Keratinocyte (primary cell): Measurements from ENCODE around the gene RGS6. TPM values are rescaled to one million over a fixed set of nuclear protein-coding genes. Genes with fewer than 3 reads are reported as not detected.

Source experiments
- DNase-seq: peaks from one replicate; pipeline ENCODE4 v3.0.0-alpha.2; 2011; ENCODE audit warnings: low read depth, missing footprints, low spot score
- FAIRE-seq: peaks from 2 replicates; lab custom pipeline; 2011; peaks lifted over from hg19 to GRCh38; lab: Jason Lieb, UNC
- H2AFZ ChIP-seq: 2 replicates; pipeline ENCODE4 v1.6.0; 2012; ENCODE audit warnings: low read length, control low read depth, inconsistent platforms; ENCODE audit not compliant: control insufficient read depth
- H3K27ac ChIP-seq: 2 replicates; pipeline ENCODE4 v1.5.1; 2011; ENCODE audit warnings: low read length; ENCODE audit not compliant: control insufficient read depth, insufficient read depth
- H3K27me3 ChIP-seq: 3 replicates; pipeline ENCODE4 v1.6.0; 2011; ENCODE audit warnings: low read length; ENCODE audit not compliant: control insufficient read depth, insufficient read depth; ENCODE audit errors: extremely low read depth
- H3K36me3 ChIP-seq, 2 experiments: 2 replicates in 1 of 2; 3 replicates in 1 of 2; pipeline ENCODE4 v1.5.1; 2011; ENCODE audit warnings: low read length in 2 of 2, mild to moderate bottlenecking in 1 of 2; ENCODE audit not compliant: control insufficient read depth in 2 of 2, insufficient read depth in 2 of 2; ENCODE audit errors: extremely low read depth in 1 of 2
- H3K4me1 ChIP-seq: 3 replicates; pipeline ENCODE4 v1.5.1; 2011; ENCODE audit warnings: low read length; ENCODE audit not compliant: control insufficient read depth, insufficient read depth; ENCODE audit errors: extremely low read depth
- H3K4me2 ChIP-seq: 3 replicates; pipeline ENCODE4 v1.6.0; 2011; ENCODE audit warnings: low read depth, low read length; ENCODE audit not compliant: control insufficient read depth, insufficient read depth; ENCODE audit errors: extremely low read depth
- H3K4me3 ChIP-seq, 3 experiments: fragments of 200-600 bp in 1 of 3; sonication (generic) in 1 of 3; 2 replicates in 2 of 3; 3 replicates in 1 of 3; pipeline ENCODE4 v1.5.1; 2011 to 2016; ENCODE audit warnings: low read length in 3 of 3, mild to moderate bottlenecking in 3 of 3, control low read depth in 2 of 3, inconsistent platforms in 1 of 3, low read depth in 1 of 3, mixed read lengths in 1 of 3, mixed run types in 1 of 3, moderate library complexity in 1 of 3; ENCODE audit not compliant: control insufficient read depth in 2 of 3, insufficient read depth in 2 of 3; ENCODE audit errors: extremely low read depth in 1 of 3
- H3K79me2 ChIP-seq: 2 replicates; pipeline ENCODE4 v1.6.0; 2012; ENCODE audit warnings: low read length; ENCODE audit not compliant: control insufficient read depth, insufficient read depth
- H3K9ac ChIP-seq: 3 replicates; pipeline ENCODE4 v1.6.0; 2011; ENCODE audit warnings: low read length; ENCODE audit not compliant: control insufficient read depth, insufficient read depth; ENCODE audit errors: extremely low read depth
- H3K9me1 ChIP-seq: 3 replicates; pipeline ENCODE4 v1.6.0; 2011; ENCODE audit warnings: low read length; ENCODE audit not compliant: control insufficient read depth, insufficient read depth; ENCODE audit errors: extremely low read depth
- H3K9me3 ChIP-seq: 2 replicates; pipeline ENCODE4 v1.5.1; 2012; ENCODE audit warnings: low read depth, low read length; ENCODE audit not compliant: control insufficient read depth
- H4K20me1 ChIP-seq: 3 replicates; pipeline ENCODE4 v1.6.0; 2011; ENCODE audit warnings: low read length; ENCODE audit not compliant: control insufficient read depth, insufficient read depth; ENCODE audit errors: extremely low read depth
- EZH2 ChIP-seq: IDR thresholded peaks from one replicate; pipeline ENCODE4 v1.6.1; 2012; ENCODE audit warnings: inconsistent platforms, mild to moderate bottlenecking, low read length, moderate library complexity
- dilution Hi-C: fragments of 300-500 bp; cut with MboI; formaldehyde crosslinking; loops from one replicate; pipeline ENCODE4 v1.7.0; 2020; ENCODE audit warnings: low sequenced_read_pairs; ENCODE audit not compliant: extremely low pct_ligation_motif_present
- polyA plus RNA-seq, 5 experiments: library from polyadenylated mRNA; depleted of rRNA in 3 of 5; stranded (reverse) in 3 of 5; stranded (forward) in 1 of 5; unstranded in 1 of 5; fragments of >200 nt; gene quantifications; 1 replicate in 1 of 5; 2 replicates in 3 of 5; 3 replicates in 1 of 5; pipeline versions ENCODE4 v1.2.1 to v1.2.3, GENCODE V29; 2011 to 2012; ENCODE audit warnings: missing spikeins in 2 of 5, low read depth in 1 of 5, low replicate concordance in 1 of 5
- TF ChIP-seq, protein P1 (sequence below), 3 experiments: IDR thresholded peaks in 1 of 3; conservative IDR thresholded peaks in 1 of 3; optimal IDR thresholded peaks in 1 of 3; 2 replicates in 2 of 3; 3 replicates in 1 of 3; pipeline versions ENCODE3 to v1.5.1; 2011; ENCODE audit warnings: low read length in 3 of 3, mild to moderate bottlenecking in 3 of 3, moderate library complexity in 2 of 3, control low read depth in 1 of 3, inconsistent platforms in 1 of 3; ENCODE audit not compliant: insufficient read depth in 2 of 3; ENCODE audit errors: extremely low read depth in 1 of 3

The RGS6 gene
- polyA plus RNA-seq, 1 donor (not counting 4 experiments of a cell fraction or from before 2014, with no cell fraction given): not detected

DNA sequence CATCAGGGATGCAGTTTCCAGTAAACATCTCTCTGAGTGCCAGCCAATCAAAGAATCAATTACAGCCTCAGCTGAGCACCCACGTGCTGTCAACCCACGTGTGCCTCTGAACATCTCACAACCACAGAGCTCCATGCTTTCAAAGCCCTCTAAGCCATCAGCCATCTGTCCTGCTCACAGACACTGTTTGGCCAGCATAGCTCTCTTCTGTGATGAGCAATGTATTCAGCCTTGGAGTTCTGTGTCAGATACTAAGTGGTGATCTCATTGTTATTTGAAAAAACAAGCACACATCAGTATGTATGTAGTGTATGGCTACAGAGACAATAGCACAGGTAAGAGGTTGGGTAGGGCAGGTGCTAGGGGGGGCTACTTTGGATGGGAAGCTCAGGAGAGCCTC lies 94.3 kb downstream of the RGS6 start:
- Histone ChIP-seq H3K9me1 (no peaks in the 10 kb centered on the region), H3K9ac (no peak overlapping the region), H3K79me2 (no peaks in the 10 kb centered on the region), H2AFZ (no peak overlapping the region), H3K9me3 (no peaks in the 10 kb centered on the region), H3K27me3 (no peaks in the 10 kb centered on the region), H3K4me1 (peaks cover 20% of the 10 kb centered on the region), H3K4me2 (no peak overlapping the region), H3K27ac (no peak overlapping the region), H3K36me3 (no peaks in the 10 kb centered on the region), H3K4me3 (no peak overlapping the region), H4K20me1 (no peaks in the 10 kb centered on the region)
- no peak for DNase-seq
- dilution Hi-C loops: no loop called here
- no peak for FAIRE-seq
- TF ChIP-seq EZH2: no peak
- TF ChIP-seq, protein P1, sequence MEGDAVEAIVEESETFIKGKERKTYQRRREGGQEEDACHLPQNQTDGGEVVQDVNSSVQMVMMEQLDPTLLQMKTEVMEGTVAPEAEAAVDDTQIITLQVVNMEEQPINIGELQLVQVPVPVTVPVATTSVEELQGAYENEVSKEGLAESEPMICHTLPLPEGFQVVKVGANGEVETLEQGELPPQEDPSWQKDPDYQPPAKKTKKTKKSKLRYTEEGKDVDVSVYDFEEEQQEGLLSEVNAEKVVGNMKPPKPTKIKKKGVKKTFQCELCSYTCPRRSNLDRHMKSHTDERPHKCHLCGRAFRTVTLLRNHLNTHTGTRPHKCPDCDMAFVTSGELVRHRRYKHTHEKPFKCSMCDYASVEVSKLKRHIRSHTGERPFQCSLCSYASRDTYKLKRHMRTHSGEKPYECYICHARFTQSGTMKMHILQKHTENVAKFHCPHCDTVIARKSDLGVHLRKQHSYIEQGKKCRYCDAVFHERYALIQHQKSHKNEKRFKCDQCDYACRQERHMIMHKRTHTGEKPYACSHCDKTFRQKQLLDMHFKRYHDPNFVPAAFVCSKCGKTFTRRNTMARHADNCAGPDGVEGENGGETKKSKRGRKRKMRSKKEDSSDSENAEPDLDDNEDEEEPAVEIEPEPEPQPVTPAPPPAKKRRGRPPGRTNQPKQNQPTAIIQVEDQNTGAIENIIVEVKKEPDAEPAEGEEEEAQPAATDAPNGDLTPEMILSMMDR (optimal IDR thresholded peaks at IDR 0.05 in 1 of 3, IDR thresholded peaks at IDR 0.05 in 1 of 3, conservative IDR thresholded peaks at IDR 0.05 in 1 of 3; ENCODE audit: extremely low read depth in 1 of 3, insufficient read depth in 2 of 3, low read length in 3 of 3): no peak

DNA sequence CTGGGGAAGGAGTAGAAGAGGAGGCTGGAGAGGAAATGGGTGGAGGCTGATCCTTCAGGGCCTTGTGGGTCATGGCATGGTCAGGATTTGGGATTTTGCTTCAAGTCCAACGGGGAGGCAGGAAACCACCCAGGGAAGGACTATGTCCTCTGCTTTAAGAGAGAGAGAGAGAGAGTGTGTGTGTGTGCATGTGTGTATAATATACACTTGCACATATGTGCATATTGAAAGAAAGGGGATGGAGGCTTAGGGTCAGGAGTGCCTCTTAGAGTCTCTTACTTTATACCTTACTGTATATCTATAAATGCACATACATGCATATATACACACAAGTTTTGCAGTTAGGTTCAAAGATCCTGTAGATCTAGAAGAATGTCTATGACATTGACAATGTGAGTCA lies 94.8 kb downstream of the RGS6 start:
- dilution Hi-C loops: no loop called here
- DNase-seq: no peak
- no peak overlapping the region for H3K4me3 ChIP-seq
- H3K4me2 ChIP-seq: no peak overlapping the region
- no peak for FAIRE-seq
- no peaks in the 10 kb centered on the region for H3K27me3 ChIP-seq
- H2AFZ ChIP-seq: no peak overlapping the region
- no peak overlapping the region for H3K27ac ChIP-seq
- H3K79me2 ChIP-seq: no peaks in the 10 kb centered on the region
- H3K4me1 ChIP-seq: peaks cover 20% of the 10 kb centered on the region
- TF ChIP-seq EZH2: no peak
- TF ChIP-seq, protein P1 (optimal IDR thresholded peaks at IDR 0.05 in 1 of 3, IDR thresholded peaks at IDR 0.05 in 1 of 3, conservative IDR thresholded peaks at IDR 0.05 in 1 of 3; ENCODE audit: extremely low read depth in 1 of 3, insufficient read depth in 2 of 3, low read length in 3 of 3): no peak
- H3K36me3 ChIP-seq: no peaks in the 10 kb centered on the region
- no peaks in the 10 kb centered on the region for H3K9me3 ChIP-seq
- no peak overlapping the region for H3K9ac ChIP-seq
- H4K20me1 ChIP-seq: no peaks in the 10 kb centered on the region
- H3K9me1 ChIP-seq: no peaks in the 10 kb centered on the region
